K562 (cell line): ENCODE data around the gene RAP1GAP2. TPM values are rescaled to one million over a fixed set of nuclear protein-coding genes. Genes with fewer than 3 reads are reported as not detected.

Experiments
- ATAC-seq: fragments of 200-7000 bp; cut with Tn5 transposase; 3 replicates; pipeline ENCODE4 v1.9.1; 2020; ENCODE audit warnings: moderate library complexity
- BruUV-seq: library from RNA; stranded (reverse); fragments of 400-500 nt; replicated peaks from 2 replicates; lab custom pipeline; 2021; lab: Mats Ljungman, UMichigan
- CTCF ChIA-PET: fragments of 300-600 bp; formaldehyde crosslinking; extraction: SDS; loops from one replicate; lab custom pipeline; 2021; ENCODE audit warnings: low intra/inter-chr PET ratio; lab: Yijun Ruan, JAX
- POLR2A ChIA-PET: fragments of 300-600, 350-650 bp; sonication (Branson Sonifier 250); formaldehyde crosslinking; extraction: SDS; loops from one replicate; lab custom pipeline; 2021; ENCODE audit warnings: antibody characterized with exemption, inconsistent platforms; lab: Yijun Ruan, JAX
- DNase-seq, 4 experiments: peaks; one replicate each; pipeline versions ENCODE4 v3.0.0 to v3.0.0-alpha.2; 2011 to 2018; ENCODE audit warnings: low spot score in 3 of 4, mixed read lengths in 3 of 4; ENCODE audit errors: extremely low read depth in 1 of 4
- FAIRE-seq: peaks from 2 replicates; lab custom pipeline; 2011; peaks lifted over from hg19 to GRCh38; lab: Jason Lieb, UNC
- H2AFZ ChIP-seq: 2 replicates; pipeline ENCODE4 v1.6.0; 2011; ENCODE audit warnings: low read depth, low read length, control low read depth, inconsistent platforms
- H3K27ac ChIP-seq: fragments of 200-600 bp; 3 replicates; pipeline ENCODE4 v1.8.0; 2011; ENCODE audit warnings: low read depth, mild to moderate bottlenecking, control low read depth, inconsistent platforms, low read length, moderate library complexity, mixed read lengths; ENCODE audit errors: extremely low read depth
- H3K27me3 ChIP-seq, 2 experiments: fragments of 300-600 bp in 1 of 2; 2 replicates in 1 of 2; 3 replicates in 1 of 2; pipeline versions ENCODE4 v1.6.0 to v1.8.0; 2011; ENCODE audit warnings: inconsistent platforms in 2 of 2, low read length in 2 of 2, mild to moderate bottlenecking in 1 of 2, mixed read lengths in 1 of 2, moderate library complexity in 1 of 2; ENCODE audit not compliant: control insufficient read depth in 2 of 2, insufficient read depth in 2 of 2
- H3K36me3 ChIP-seq: fragments of 300-600 bp; 3 replicates; pipeline ENCODE4 v1.8.0; 2011; ENCODE audit warnings: mild to moderate bottlenecking, low read length, inconsistent platforms; ENCODE audit not compliant: control insufficient read depth, insufficient read depth
- H3K4me1 ChIP-seq, 2 experiments: fragments of 200-600 bp in 1 of 2; replicated peaks in 1 of 2; 2 replicates in 1 of 2; 3 replicates in 1 of 2; pipeline versions ENCODE4 v1.5.1 to v1.8.0; 2011; ENCODE audit warnings: inconsistent platforms in 2 of 2, low read length in 2 of 2, mild to moderate bottlenecking in 1 of 2, mixed read lengths in 1 of 2, moderate library complexity in 1 of 2; ENCODE audit not compliant: control insufficient read depth in 2 of 2, insufficient read depth in 2 of 2
- H3K4me2 ChIP-seq: 2 replicates; pipeline ENCODE4 v1.6.1; 2011; ENCODE audit warnings: low read length, control low read depth, inconsistent platforms, mixed read lengths; ENCODE audit not compliant: insufficient read depth
- H3K4me3 ChIP-seq: fragments of 200-600 bp; sonication (generic), shearing (Covaris generic); 2 replicates; pipeline ENCODE4 v1.5.1; 2016; ENCODE audit warnings: control low read depth, inconsistent platforms
- H3K79me2 ChIP-seq: fragments of 200-600 bp; 3 replicates; pipeline ENCODE4 v1.8.0; 2011; ENCODE audit warnings: low read length, inconsistent platforms; ENCODE audit not compliant: control insufficient read depth, insufficient read depth
- H3K9ac ChIP-seq, 2 experiments: 2 replicates each; pipeline versions ENCODE4 v1.6.0 to v1.6.1; 2011; ENCODE audit warnings: low read depth in 2 of 2, low read length in 2 of 2, control low read depth in 1 of 2, inconsistent platforms in 1 of 2, mild to moderate bottlenecking in 1 of 2, mixed read lengths in 1 of 2; ENCODE audit not compliant: insufficient read depth in 1 of 2
- H3K9me1 ChIP-seq: one replicate; pipeline ENCODE4 v1.6.0; 2011; ENCODE audit warnings: inconsistent platforms, mild to moderate bottlenecking, low read length, moderate library complexity; ENCODE audit not compliant: control insufficient read depth, insufficient read depth
- H3K9me3 ChIP-seq: replicated peaks from 2 replicates; pipeline ENCODE4 v1.5.1; 2011; ENCODE audit warnings: low read depth, low read length, inconsistent platforms; ENCODE audit not compliant: control insufficient read depth, insufficient read depth
- H4K20me1 ChIP-seq: replicated peaks from 2 replicates; pipeline ENCODE4 v1.6.1; 2011; ENCODE audit warnings: low read length, inconsistent platforms, mixed read lengths; ENCODE audit not compliant: control insufficient read depth, insufficient read depth
- ATF2 ChIP-seq: sonication (generic); formaldehyde crosslinking; IDR thresholded peaks from 2 replicates; pipeline ENCODE4 v1.8.1; 2022; ENCODE audit warnings: missing genetic modification reagents
- CXXC5 ChIP-seq: fragments of 250-450 bp; sonication (Bioruptor Pico); IDR thresholded peaks from 2 replicates; pipeline ENCODE4 v1.8.0; 2022; ENCODE audit warnings: inconsistent platforms, mild to moderate bottlenecking, moderate library complexity
- E2F1 ChIP-seq: sonication (generic); formaldehyde crosslinking; IDR thresholded peaks from 2 replicates; pipeline ENCODE4 v1.8.1; 2023; ENCODE audit warnings: mild to moderate bottlenecking, missing genetic modification reagents, moderate library complexity
- EHMT2 ChIP-seq: fragments of 450-650 bp; IDR thresholded peaks from 2 replicates; pipeline ENCODE4 v1.6.1; 2018; ENCODE audit warnings: antibody characterized with exemption
- ETV6 ChIP-seq, 3 experiments: fragments of 150-350 bp in 1 of 3; sonication (generic) in 1 of 3; formaldehyde crosslinking in 1 of 3; IDR thresholded peaks; 2 replicates each; pipeline versions ENCODE4 v1.6.1 to v1.8.0; 2014 to 2022; ENCODE audit warnings: borderline replicate concordance in 2 of 3, low read depth in 2 of 3, antibody characterized with exemption in 1 of 3, low read length in 1 of 3, mild to moderate bottlenecking in 1 of 3, missing genetic modification reagents in 1 of 3
- FOXA3 ChIP-seq, 2 experiments: fragments of 450-650 bp in 1 of 2; sonication (generic) in 1 of 2; formaldehyde crosslinking; IDR thresholded peaks in 1 of 2; conservative IDR thresholded peaks in 1 of 2; 2 replicates each; pipeline versions ENCODE4 v1.4.0 to v1.8.0; 2020 to 2022; ENCODE audit warnings: mild to moderate bottlenecking in 2 of 2, missing genetic modification reagents in 1 of 2
- IRF2 ChIP-seq: sonication (generic); formaldehyde crosslinking; IDR thresholded peaks from 2 replicates; pipeline ENCODE4 v1.8.1; 2022; ENCODE audit warnings: mild to moderate bottlenecking, missing genetic modification reagents
- NFE2L1 ChIP-seq: fragments of 450-650 bp; IDR thresholded peaks from 2 replicates; pipeline ENCODE4 v1.6.1; 2016; ENCODE audit warnings: missing genetic modification characterization, low read depth, mild to moderate bottlenecking, missing compliant biosample characterization, moderate library complexity, borderline replicate concordance
- SUPT5H ChIP-seq: fragments of 450-650 bp; IDR thresholded peaks from 2 replicates; pipeline ENCODE4 v1.6.1; 2016
- YY1 ChIP-seq, 3 experiments: IDR thresholded peaks; 2 replicates each; pipeline ENCODE4 v1.6.1; 2011; ENCODE audit warnings: low read length in 2 of 3, mild to moderate bottlenecking in 2 of 3, moderate library complexity in 2 of 3, borderline replicate concordance in 1 of 3, control low read depth in 1 of 3, low read depth in 1 of 3; ENCODE audit not compliant: insufficient read depth in 3 of 3, insufficient replicate concordance in 2 of 3, control insufficient read depth in 1 of 3, insufficient read length in 1 of 3; ENCODE audit errors: extremely low read depth in 1 of 3
- ZBTB1 ChIP-seq: sonication (generic); formaldehyde crosslinking; IDR thresholded peaks from 2 replicates; pipeline ENCODE4 v1.8.1; 2023; ENCODE audit warnings: missing genetic modification reagents, low read depth, mild to moderate bottlenecking, borderline replicate concordance
- ZNF224 ChIP-seq: sonication (generic); formaldehyde crosslinking; IDR thresholded peaks from 2 replicates; pipeline ENCODE4 v1.8.0; 2022; ENCODE audit warnings: mild to moderate bottlenecking, missing genetic modification reagents
- ZNF395 ChIP-seq: fragments of 200-800 bp; sonication (Bioruptor generic); IDR thresholded peaks from 2 replicates; pipeline ENCODE4 v1.6.1; 2017; ENCODE audit warnings: missing genetic modification characterization, missing compliant biosample characterization
- ZNF449 ChIP-seq: fragments of 250-450 bp; sonication (Bioruptor Pico); IDR thresholded peaks from 2 replicates; pipeline ENCODE4 v1.8.0; 2022; ENCODE audit warnings: moderate library complexity, mild to moderate bottlenecking, inconsistent platforms
- ZNF561 ChIP-seq: fragments of 450-650 bp; formaldehyde crosslinking; conservative IDR thresholded peaks from 2 replicates; pipeline ENCODE4 v1.4.0; 2020; ENCODE audit warnings: mild to moderate bottlenecking, moderate library complexity
- WGBS: fragments of 100-300 bp; shearing (Covaris generic); methylation state at CpG from one replicate; pipeline ENCODE4 v1.1.6; 2016; ENCODE audit warnings: low coverage, mixed read lengths; ENCODE audit not compliant: insufficient coverage; ENCODE audit errors: missing lambda C conversion rate; 5-methylcytosine and 5-hydroxymethylcytosine counted together
- in situ Hi-C: fragments of 300-500 bp; cut with MboI; formaldehyde crosslinking; loops from 4 replicates; pipeline ENCODE4 v1.15.0; 2018; ENCODE audit warnings: inconsistent platforms, mixed read lengths
- intact Hi-C: fragments of 100-400 bp; cut with micrococcal nuclease; formaldehyde crosslinking; loops from 2 replicates; pipeline ENCODE4 v1.14.2; 2022
- polyA plus RNA-seq, 8 experiments: library from polyadenylated mRNA; depleted of rRNA in 4 of 8; stranded (reverse) in 5 of 8; unstranded in 3 of 8; fragments of >200 nt; fragmentation: Nextera tagmentation in 2 of 8; fragmentation: Illumina TruSeq in 1 of 8; extraction: Ambion mirVana in 2 of 8; extraction: Trizol in 1 of 8; gene quantifications; 2 replicates each; pipeline versions ENCODE4 v1.2.1 to v1.2.3, GENCODE V29; 2011 to 2014; ENCODE audit warnings: inconsistent platforms in 1 of 8, missing spikeins in 1 of 8
- total RNA-seq, 7 experiments: library from RNA; depleted of rRNA in 6 of 7; stranded (reverse); fragments of >200 nt in 6 of 7; fragmentation: Illumina TruSeq in 2 of 7; extraction: Trizol in 2 of 7; gene quantifications; 2 replicates each; pipeline versions ENCODE4 v1.2.1 to v1.2.3, GENCODE V29; 2011 to 2021; ENCODE audit warnings: low replicate concordance in 1 of 7

RAP1GAP2 gene
- total and polyA plus RNA-seq, 9 of the 15 experiments (the other 6 are each of a cell fraction or from before 2014, with no cell fraction given): 0.01 to 1.3 (median 0.42) TPM; not detected in 1

GRCh38 chr17:2804912-2805311 lies 8.7 kb downstream of the RAP1GAP2 start:
- FAIRE-seq (no peak), ATAC-seq (no peak), DNase-seq (no peak)
- Histone ChIP-seq H3K9me3 (no peaks in the 10 kb centered on the region), H3K36me3 (no peaks in the 10 kb centered on the region), H4K20me1 (no peaks in the 10 kb centered on the region), H3K4me1 (no peaks in the 10 kb centered on the region), H3K9ac (no peak overlapping the region), H3K4me3 (no peak overlapping the region), H3K27ac (no peak overlapping the region), H2AFZ (no peak overlapping the region), H3K9me1 (peaks cover 2% of the 10 kb centered on the region), H3K79me2 (no peaks in the 10 kb centered on the region), H3K4me2 (no peak overlapping the region), H3K27me3 (peaks cover 10 to 55% of the 10 kb centered on the region in 2 experiments)
- in situ Hi-C loops: no loop called here
- CTCF ChIA-PET: no interaction called here
- 0% methylated on average over 5 of the region's 7 CpGs for WGBS
- no TSS peak for BruUV-seq
- intact Hi-C loops: no loop called here
- POLR2A ChIA-PET: no interaction called here
- TF ChIP-seq FOXA3 (CRISPR knock-in tag; conservative IDR thresholded peaks at IDR 0.05 in 1 of 2, IDR thresholded peaks at IDR 0.05 in 1 of 2) (no peak), IRF2 (CRISPR knock-in tag) (no peak), ATF2 (CRISPR knock-in tag) (no peak), ZNF561 (no peak), EHMT2 (no peak), ZNF224 (CRISPR knock-in tag) (no peak), ZNF449 (CRISPR knock-in tag) (no peak), ETV6 (IDR thresholded peaks at IDR 0.05; ENCODE audit: borderline replicate concordance in 1 of 2, low read depth in 2 of 2, low read length in 1 of 2) (no peak), ETV6 (CRISPR knock-in tag; IDR thresholded peaks at IDR 0.05; ENCODE audit: borderline replicate concordance) (no peak), SUPT5H (no peak), ZNF395 (CRISPR knock-in tag) (no peak), NFE2L1 (tag) (no peak), CXXC5 (CRISPR knock-in tag) (no peak), YY1 (IDR thresholded peaks at IDR 0.05; ENCODE audit: borderline replicate concordance in 1 of 3, control insufficient read depth in 1 of 3, extremely low read depth in 1 of 3, insufficient read depth in 3 of 3, insufficient read length in 1 of 3, insufficient replicate concordance in 2 of 3, low read depth in 1 of 3, low read length in 2 of 3) (no peak), E2F1 (no peak), ZBTB1 (CRISPR knock-in tag) (no peak)
